ENCODE measurements around the gene CNTNAP5. TPM values are rescaled to one million over a fixed set of nuclear protein-coding genes. Genes with fewer than 3 reads are reported as not detected.

The CNTNAP5 gene
- total and polyA plus RNA-seq, 2 of the 4 experiments (the other 2 are of a cell fraction), result not detected

GRCh38 chr2:124161542-124161941 lies 136.5 kb downstream of the CNTNAP5 start:
- Histone ChIP-seq H3K27me3 (ENCODE audit: control insufficient read depth, insufficient read depth, low read length) (no peaks in the 10 kb centered on the region), H2AK9ac (replicated peaks; ENCODE audit: low read depth, low read length, poor library complexity) (no peak overlapping the region), H2BK120ac (ENCODE audit: low read depth, low read length) (no peak overlapping the region), H3K4me3 (ENCODE audit: insufficient read depth, low read depth, low read length) (no peak overlapping the region), H3K56ac (ENCODE audit: extremely low read depth, insufficient read depth, low read length) (no peak overlapping the region), H4K5ac (ENCODE audit: low read depth, low read length) (no peak overlapping the region), H4K91ac (ENCODE audit: insufficient read depth, low read depth, low read length) (no peak overlapping the region), H3K23ac (ENCODE audit: low read depth, low read length) (no peak overlapping the region), H4K8ac (ENCODE audit: low read depth in 2 of 2, low read length in 2 of 2) (no peak overlapping the region), H3K14ac (replicated peaks; ENCODE audit: low read depth, low read length) (no peak overlapping the region), H2BK5ac (ENCODE audit: low read depth, low read length, poor library complexity, severe bottlenecking) (no peak overlapping the region), H3K9ac (ENCODE audit: low read depth, low read length) (no peak overlapping the region), H2AFZ (replicated peaks; ENCODE audit: low read length, poor library complexity) (no peak overlapping the region), H3K4me1 (ENCODE audit: control insufficient read depth, insufficient read depth, low read length) (no peaks in the 10 kb centered on the region), H2BK20ac (ENCODE audit: low read depth, low read length) (no peak overlapping the region), H4K20me1 (ENCODE audit: insufficient read depth, low read length) (no peaks in the 10 kb centered on the region), H3K4me2 (ENCODE audit: low read depth, low read length) (no peak overlapping the region), H2BK15ac (ENCODE audit: low read depth, low read length) (no peak overlapping the region), H3K18ac (ENCODE audit: low read depth, low read length) (no peak overlapping the region), H3K79me1 (ENCODE audit: low read depth in 1 of 2, low read length in 2 of 2) (no peaks in the 10 kb centered on the region), H3K27ac (ENCODE audit: insufficient read depth, low read length) (no peak overlapping the region), H3K9me1 (ENCODE audit: insufficient read depth, low read length) (no peaks in the 10 kb centered on the region), H3K4ac (ENCODE audit: low read depth, low read length) (no peak overlapping the region), H2AK5ac (ENCODE audit: low read depth, low read length) (no peak overlapping the region), H3K9me3 (ENCODE audit: control insufficient read depth, insufficient read depth, low read length) (peaks cover 4% of the 10 kb centered on the region; the same call in 1 of the 2 replicates), H3K36me3 (ENCODE audit: control insufficient read depth, insufficient read depth, low read length) (no peaks in the 10 kb centered on the region)
- in situ Hi-C loops (cut with MboI; ENCODE audit: low sequenced_read_pairs) (no loop called here), intact Hi-C loops (cut with micrococcal nuclease) (no loop called here), dilution Hi-C loops (cut with HindIII; ENCODE audit: low sequenced_read_pairs, unreplicated experiment) (no loop called here)
- DNase-seq, result no peak
- TF ChIP-seq SMC3 (IDR thresholded peaks at IDR 0.05; ENCODE audit: low read depth, low read length), result no peak
- no peak for TF ChIP-seq FOS (IDR thresholded peaks at IDR 0.05; ENCODE audit: low read depth, low read length)
- no peak for TF ChIP-seq MAFK (IDR thresholded peaks at IDR 0.05; ENCODE audit: low read depth, low read length)
- no peak for TF ChIP-seq BHLHE40 (IDR thresholded peaks at IDR 0.05; ENCODE audit: low read depth, low read length)
- TF ChIP-seq ELK1 (IDR thresholded peaks at IDR 0.05; ENCODE audit: borderline replicate concordance, low read depth, low read length), result no peak
- no peak for TF ChIP-seq RAD21 (IDR thresholded peaks at IDR 0.05; ENCODE audit: low read length)
- no peak for TF ChIP-seq USF2 (IDR thresholded peaks at IDR 0.05; ENCODE audit: low read depth, low read length)
- TF ChIP-seq MXI1 (IDR thresholded peaks at IDR 0.05; ENCODE audit: borderline replicate concordance, low read depth, low read length), result no peak
- TF ChIP-seq RFX5 (IDR thresholded peaks at IDR 0.05; ENCODE audit: low read depth, low read length), result no peak
- TF ChIP-seq POLR2A (IDR thresholded peaks at IDR 0.05; ENCODE audit: low read depth, low read length), result no peak
- TF ChIP-seq NFE2L2 (IDR thresholded peaks at IDR 0.05; ENCODE audit: low read depth, low read length), result no peak
- no peak for TF ChIP-seq CHD1 (IDR thresholded peaks at IDR 0.05; ENCODE audit: low read depth, low read length)
- TF ChIP-seq CEBPB (IDR thresholded peaks at IDR 0.05; ENCODE audit: low read depth, low read length), result no peak
- ATAC-seq (ENCODE audit: low read depth), result no peak
- CTCF ChIA-PET, result no interaction called here
- no TSS peak for BruUV-seq (replicated peaks)
- POLR2A ChIA-PET (ENCODE audit: unreplicated experiment), result no interaction called here

Measured in IMR-90 (cell line).